ENCODE data around the gene RPP14. TPM values are rescaled to one million over a fixed set of nuclear protein-coding genes. Genes with fewer than 3 reads are reported as not detected.
"Not testable (repeated sequence)": the region's sequence is repeated elsewhere in the genome, so short reads cannot be mapped to it uniquely, and the experiment has no call there.

Gene RPP14
- 26.0 TPM for polyA plus RNA-seq (ENCODE audit: insufficient read length)

- peak; percentile 94 for DNase-seq (ENCODE audit: low read depth)
Observed at GRCh38 chr3:58305882-58306711, at the start of gene RPP14, which contains the start of gene HTD2. Gene RPP14 (plus strand): TSS chr3:58306245. CDS start chr3:58310330, 4,085 bp downstream. Gene HTD2 (plus strand): TSS chr3:58306520. CDS start chr3:58317614, 11,094 bp downstream.

DNA sequence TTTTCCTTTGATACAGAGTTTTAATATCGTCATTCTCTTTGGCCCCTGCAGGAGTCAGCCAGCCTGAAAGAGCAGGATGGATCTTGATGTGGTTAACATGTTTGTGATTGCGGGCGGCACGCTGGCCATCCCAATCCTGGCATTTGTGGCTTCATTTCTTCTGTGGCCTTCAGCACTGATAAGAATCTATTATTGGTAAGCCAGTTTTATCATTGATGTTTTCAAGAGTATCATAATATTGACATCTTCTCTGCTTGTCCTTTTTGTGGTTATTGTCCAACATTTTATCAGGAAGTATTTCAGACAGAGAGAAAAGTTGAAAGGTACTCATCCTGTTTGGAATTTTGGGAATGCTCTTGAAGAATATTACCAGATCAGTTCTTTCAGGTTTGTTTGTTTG, 49.5 kb upstream of the RPP14 start:
- no peak for DNase-seq (ENCODE audit: low read depth)

DNA sequence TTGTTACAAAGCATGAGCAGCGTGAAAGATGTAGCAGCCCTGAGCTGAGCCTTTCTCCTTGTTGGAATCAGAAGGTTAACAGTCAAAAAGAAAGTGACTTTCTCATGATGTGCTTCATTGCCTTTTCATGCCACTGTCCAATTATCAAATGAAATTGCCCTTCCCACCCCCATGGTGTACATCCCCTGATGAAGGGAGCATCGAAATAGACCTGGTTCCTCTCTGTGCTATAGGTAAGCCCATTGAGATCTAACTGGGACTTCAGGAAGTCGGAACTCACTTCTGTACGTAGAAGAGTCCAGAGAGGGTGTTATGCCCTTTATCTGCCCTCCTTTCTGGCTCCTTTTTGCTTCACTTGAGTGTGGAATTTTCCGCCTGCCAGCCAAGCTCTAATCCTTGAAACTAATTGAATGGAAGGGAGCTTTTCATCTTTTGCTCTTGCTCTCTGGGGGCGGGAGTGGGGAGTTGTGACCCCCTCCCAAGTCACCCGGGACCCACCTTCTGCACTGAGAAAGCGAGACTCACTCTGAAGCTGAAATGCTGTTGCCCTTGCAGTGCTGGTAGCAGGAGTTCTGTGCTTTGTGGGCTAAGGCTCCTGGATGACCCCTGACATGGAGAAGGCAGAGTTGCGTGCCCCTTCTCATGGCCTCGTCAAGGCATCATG, 47.5 kb upstream of the RPP14 start:
- no peak for DNase-seq (ENCODE audit: low read depth)

DNA sequence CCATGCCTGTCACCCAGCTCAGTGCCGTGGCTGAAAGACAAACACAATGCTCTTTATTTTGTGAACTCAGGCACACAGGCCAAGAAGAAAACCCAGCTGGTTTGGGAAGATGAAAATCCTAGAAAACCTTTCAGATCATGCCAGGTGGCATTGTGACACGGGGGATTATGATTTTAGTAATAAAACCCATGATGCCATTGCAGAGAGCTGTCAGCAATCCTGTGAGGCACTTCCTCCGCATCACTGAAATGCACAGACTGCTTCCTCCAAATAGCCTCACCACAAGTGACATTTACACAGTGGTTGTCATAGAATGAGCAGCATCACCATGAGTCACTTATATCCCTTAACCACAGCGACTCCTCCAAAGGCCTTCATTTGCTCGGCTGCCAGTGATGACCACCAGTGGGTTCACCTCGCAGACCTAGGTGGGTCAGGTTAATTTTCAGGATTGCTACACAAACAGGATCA, 45.7 kb upstream of the RPP14 start:
- DNase-seq (ENCODE audit: low read depth) = no peak

- no peak for DNase-seq (ENCODE audit: low read depth)
Observed at GRCh38 chr3:58260733-58261132, 45.3 kb upstream of the RPP14 start.

DNA sequence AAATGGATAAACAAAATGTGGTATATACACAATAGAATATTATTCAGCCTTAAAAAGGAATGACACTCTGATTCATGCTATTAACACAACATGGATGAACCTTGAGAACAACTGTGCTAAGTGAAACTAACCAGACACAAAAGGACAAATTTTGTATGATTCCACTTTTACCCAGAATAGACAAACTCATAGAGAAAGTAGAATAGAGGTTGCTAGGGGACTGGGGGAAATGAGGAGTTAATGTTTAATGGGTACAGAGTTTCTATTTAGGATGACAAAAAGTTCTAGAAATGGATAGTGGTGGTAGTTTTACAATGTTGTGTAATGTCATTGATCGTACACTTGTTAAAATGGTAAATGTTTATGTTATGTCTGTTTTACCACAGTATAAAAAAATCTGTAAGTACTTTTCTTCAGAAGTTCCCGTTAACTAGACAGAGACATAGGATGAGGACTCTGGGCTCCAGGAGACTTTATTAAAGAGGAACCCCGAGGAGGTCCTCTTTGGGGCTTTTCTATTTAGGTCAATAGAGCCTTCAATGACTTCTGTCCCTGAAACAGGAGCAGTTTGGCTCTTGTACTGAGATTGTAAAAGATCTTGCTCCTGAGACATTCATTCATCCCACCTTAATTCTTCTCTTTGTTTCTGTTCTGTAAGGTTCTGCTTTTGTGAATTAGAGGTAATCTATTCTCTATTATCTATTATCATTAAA, 43.9 kb upstream of the RPP14 start:
- no peak for DNase-seq (ENCODE audit: low read depth)

GRCh38 chr3:58266577-58266976, 39.5 kb upstream of the RPP14 start:
- DNase-seq (ENCODE audit: low read depth) = no peak

DNA sequence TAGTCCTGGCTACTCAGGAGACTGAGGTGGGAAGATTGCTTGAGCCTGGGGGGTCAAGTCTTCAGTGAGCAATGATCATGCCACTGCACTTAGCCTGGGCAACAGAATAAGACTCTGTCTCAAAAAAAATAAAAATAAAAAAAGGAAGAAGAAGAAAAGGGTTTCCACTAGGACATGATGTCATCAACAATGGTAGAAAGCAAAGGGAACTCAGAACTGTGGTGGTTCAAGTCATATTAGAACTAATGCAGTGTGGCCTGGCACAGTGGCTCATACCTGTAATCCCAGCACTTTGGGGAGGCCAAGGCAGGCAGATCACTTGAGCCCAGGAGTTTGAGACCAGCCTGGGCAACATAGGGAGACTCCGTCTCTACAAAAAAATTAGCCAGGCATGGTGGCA, 38.5 kb upstream of the RPP14 start:
- DNase-seq (ENCODE audit: low read depth) = not testable (repeated sequence)

- no peak for DNase-seq (ENCODE audit: low read depth)
Observed at GRCh38 chr3:58269356-58269755, 36.7 kb upstream of the RPP14 start.

DNA sequence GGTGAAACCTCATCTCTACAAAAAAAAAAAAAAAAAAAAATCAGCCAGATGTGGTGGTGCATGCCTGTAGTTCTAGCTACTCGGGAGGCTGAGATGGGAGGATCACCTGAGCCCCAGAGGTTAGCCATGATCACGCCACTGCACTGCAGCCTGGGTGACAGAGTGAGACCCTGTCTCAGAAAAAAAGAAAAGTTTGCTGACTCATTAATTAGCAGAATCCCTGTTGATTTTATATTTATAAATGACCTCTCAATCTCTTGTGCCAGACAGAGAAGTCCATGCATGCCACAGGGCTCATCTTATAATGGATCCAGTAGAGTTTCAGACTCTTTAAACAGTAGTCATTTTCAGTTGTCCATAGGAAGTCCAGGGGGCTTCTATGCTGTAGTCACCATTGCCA, 35.6 kb upstream of the RPP14 start:
- no peak for DNase-seq (ENCODE audit: low read depth)

- DNase-seq (ENCODE audit: low read depth) = no peak
Observed at GRCh38 chr3:58271901-58272501, 34.0 kb upstream of the RPP14 start.

- no peak for DNase-seq (ENCODE audit: low read depth)
Observed at GRCh38 chr3:58272891-58273290, 33.2 kb upstream of the RPP14 start.

DNA sequence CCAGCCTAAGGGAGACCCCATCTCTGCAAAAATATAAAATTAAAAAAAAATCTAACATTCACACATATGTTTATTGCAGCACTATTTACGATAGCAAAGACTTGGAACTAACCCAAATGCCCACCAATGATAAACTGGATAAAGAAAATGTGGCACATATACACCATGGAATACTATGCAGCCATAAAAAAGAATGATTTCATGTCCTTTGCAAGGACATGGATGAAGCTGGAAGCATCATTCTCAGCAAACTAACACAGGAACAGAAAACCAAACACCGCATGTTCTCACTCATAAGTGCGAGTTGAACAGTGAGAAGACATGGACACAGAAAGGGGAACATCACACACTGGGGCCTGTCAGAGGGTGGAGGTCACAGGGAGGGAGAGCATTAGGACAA, 32.7 kb upstream of the RPP14 start:
- not testable (repeated sequence) for DNase-seq (ENCODE audit: low read depth)

DNA sequence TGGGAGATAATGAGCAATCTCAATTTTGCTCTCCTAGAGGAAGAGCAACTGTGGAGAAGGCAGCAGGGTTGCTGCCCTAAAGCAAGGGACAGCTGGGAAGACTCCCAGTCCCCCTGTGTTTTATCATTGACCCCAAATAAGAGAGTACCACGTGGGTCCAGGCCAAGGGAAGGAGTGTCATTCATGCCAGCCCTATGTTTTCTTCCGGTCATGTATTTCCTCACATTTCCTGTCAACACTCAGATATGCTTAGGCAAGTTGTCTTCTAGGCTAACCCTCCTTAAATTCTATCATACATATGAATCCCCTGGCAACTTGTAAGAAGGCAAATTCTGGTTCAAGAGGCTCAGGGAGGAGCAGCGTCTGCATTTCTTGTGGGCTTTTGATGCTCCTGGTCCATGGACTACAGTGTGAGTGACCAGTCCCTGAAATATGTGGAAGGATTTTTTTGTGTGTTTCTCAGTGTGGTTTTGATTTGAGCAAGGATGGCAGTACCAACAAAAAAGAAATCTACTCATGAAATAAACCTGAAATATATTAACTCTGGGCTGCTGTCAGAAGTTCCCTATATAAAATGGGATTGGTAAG, 31.9 kb upstream of the RPP14 start:
- DNase-seq (ENCODE audit: low read depth) = no peak

DNA sequence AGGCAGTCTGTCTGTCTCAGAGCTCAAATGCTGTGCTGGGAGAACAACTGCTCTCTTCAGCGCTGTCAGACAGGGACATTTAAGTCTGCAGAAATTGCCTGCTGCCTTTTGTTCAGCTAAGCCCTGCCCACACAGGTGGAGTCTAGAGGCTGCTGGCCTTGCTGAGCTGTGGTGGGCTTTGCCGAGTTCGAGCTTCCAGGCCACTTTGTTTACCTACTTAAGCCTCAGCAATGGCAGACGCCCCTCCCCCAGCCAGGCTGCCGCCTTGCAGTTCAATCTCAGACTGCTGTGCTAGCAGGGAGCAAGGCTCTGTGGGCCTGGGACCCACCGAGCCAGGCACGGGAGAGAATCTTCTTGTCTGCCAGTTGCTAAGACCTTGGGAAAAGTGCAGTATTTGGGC, 25.0 kb upstream of the RPP14 start:
- no peak for DNase-seq (ENCODE audit: low read depth)

DNA sequence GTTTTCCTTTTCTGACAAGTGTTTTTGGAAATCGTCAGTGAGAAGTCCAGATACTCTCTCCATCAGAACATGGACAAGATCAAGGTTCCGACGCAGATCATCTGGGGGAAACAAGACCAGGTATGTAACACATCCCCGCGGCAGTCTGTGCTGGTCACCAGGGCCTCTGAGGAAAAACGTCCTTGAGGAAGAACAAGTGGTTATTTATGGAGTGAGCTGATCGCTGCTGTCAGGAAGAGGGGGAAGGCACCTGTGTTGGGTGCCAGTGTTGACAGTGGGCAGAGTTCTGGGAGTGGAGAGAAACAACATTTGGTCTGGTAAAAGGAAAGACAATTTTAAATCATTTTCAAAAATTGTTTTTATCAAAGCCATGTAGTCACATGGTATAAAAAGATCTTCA, 20.7 kb upstream of the RPP14 start:
- DNase-seq (ENCODE audit: low read depth) = no peak

GRCh38 chr3:58287354-58287753, 18.7 kb upstream of the RPP14 start:
- no peak for DNase-seq (ENCODE audit: low read depth)

DNA sequence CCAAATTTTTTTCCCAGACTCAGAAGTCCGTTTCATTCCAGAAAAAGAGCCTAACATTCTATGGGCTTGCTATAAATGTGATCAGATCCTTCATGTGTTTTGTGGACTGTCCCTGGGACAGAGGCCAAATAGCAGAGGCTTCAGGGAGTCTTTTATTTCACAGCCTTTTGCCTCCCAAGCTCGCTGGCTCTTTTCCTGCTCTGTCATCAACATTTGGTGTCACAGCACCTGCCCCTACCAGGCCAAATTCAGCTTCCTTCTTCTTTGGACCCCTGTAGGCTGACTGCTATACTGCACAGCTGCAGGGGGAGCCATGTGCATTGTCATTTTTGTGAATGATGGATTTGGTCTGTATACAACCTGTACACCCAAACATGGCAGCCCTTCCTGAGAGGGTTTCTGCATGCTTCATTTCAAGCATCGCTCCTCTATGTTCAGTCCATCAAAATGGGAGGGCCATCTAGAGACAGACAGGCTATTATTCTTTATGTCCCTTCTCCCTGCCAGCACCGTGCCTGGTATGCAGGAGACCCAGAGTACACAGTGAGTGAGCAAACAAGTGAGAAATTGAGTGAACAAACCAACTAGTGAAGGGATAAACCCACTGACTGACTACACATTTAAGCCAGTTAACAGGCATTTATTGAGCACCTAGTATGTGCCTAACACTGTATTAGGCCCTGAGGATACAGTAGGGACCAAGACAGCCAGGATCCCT, 17.9 kb upstream of the RPP14 start:
- DNase-seq (ENCODE audit: low read depth) = no peak

DNA sequence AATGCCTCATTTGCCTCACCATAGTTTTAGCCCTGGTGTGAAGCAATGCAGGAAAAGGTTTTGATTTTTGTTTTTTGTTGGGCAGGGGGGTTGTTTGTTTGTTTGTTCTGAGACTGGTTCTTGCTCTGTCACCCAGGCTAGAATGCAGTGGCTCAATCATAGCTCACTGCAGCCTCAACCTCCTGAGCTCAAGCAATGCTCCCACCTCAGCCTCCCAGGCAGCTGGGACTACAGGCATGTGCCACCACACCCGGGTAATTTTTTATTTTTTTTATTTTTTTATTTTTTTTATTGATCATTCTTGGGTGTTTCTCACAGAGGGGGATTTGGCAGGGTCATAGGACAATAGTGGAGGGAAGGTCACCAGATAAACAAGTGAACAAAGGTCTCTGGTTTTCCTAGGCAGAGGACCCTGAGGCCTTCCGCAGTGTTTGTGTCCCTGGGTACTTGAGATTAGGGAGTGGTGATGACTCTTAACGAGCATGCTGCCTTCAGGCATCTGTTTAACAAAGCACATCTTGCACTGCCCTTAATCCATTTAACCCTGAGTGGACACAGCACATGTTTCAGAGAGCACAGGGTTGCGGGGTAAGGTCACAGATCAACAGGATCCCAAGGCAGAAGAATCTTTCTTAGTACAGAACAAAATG, 17.0 kb upstream of the RPP14 start:
- not testable (repeated sequence) for DNase-seq (ENCODE audit: low read depth)

DNA sequence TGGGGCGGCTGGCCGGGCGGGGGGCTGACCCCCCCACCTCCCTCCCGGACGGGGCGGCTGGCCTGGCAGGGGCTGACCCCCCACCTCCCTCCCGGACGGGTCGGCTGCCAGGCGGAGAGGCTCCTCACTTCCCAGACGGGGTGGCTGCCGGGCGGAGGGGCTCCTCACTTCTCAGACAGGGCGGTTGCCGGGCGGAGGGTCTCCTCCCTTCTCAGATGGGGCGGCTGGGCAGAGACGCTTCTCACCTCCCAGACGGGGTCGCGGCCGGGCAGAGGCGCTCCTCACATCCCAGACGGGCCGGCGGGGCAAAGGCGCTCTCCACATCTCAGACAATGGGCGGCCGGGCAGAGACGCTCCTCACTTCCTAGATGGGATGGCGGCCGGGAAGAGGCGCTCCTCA, 15.6 kb upstream of the RPP14 start:
- not testable (repeated sequence) for DNase-seq (ENCODE audit: low read depth)
